CD4-positive, alpha-beta T cell (primary cell): ENCODE data around the gene LKAAEAR1. TPM values are rescaled to one million over a fixed set of nuclear protein-coding genes. Genes with fewer than 3 reads are reported as not detected.

Experiments
- ATAC-seq: fragments of 200-7000 bp; cut with Tn5 transposase; one replicate; pipeline ENCODE4 v1.10.0; 2022; ENCODE audit warnings: mild to moderate bottlenecking; ENCODE audit not compliant: poor library complexity
- CTCF ChIA-PET: fragments of 350-600 bp; sonication (Branson Sonifier 250); formaldehyde crosslinking; loops from one replicate; lab custom pipeline; 2021; ENCODE audit warnings: antibody characterized with exemption, inconsistent platforms; lab: Charles Lee
- POLR2A ChIA-PET: fragments of 350-600 bp; sonication (Branson Sonifier 250); formaldehyde crosslinking; loops from one replicate; lab custom pipeline; 2021; ENCODE audit warnings: antibody characterized with exemption, inconsistent platforms; lab: Charles Lee
- DNase-seq, 14 experiments: peaks; one replicate each; pipeline ENCODE4 v3.0.0-alpha.2; 2013 to 2020; ENCODE audit warnings: mixed read lengths in 2 of 14
- H3K27ac ChIP-seq, 2 donors: one replicate each; pipeline versions ENCODE4 v1.5.1 to v1.7.0; 2013; ENCODE audit warnings: low read length in 2 of 2, low read depth in 1 of 2, mild to moderate bottlenecking in 1 of 2
- H3K27me3 ChIP-seq, 2 experiments: 1 replicate in 1 of 2; 2 replicates in 1 of 2; pipeline versions ENCODE4 v1.6.1 to v1.7.0; 2013; ENCODE audit warnings: low read length in 2 of 2, control low read depth in 1 of 2, mild to moderate bottlenecking in 1 of 2, moderate library complexity in 1 of 2; ENCODE audit not compliant: insufficient read depth in 2 of 2, control insufficient read depth in 1 of 2
- H3K36me3 ChIP-seq: one replicate; pipeline ENCODE4 v1.6.1; 2013; ENCODE audit warnings: low read length, control low read depth; ENCODE audit not compliant: insufficient read depth
- H3K4me1 ChIP-seq: one replicate; pipeline ENCODE4 v1.6.1; 2013; ENCODE audit warnings: low read length, control low read depth; ENCODE audit not compliant: insufficient read depth
- H3K4me3 ChIP-seq: one replicate; pipeline ENCODE4 v1.5.1; 2013; ENCODE audit warnings: mild to moderate bottlenecking, low read length, moderate library complexity
- H3K9me3 ChIP-seq, 2 experiments: 1 replicate in 1 of 2; 2 replicates in 1 of 2; pipeline versions ENCODE4 v1.6.1 to v1.7.0; 2013; ENCODE audit warnings: low read length in 2 of 2, mild to moderate bottlenecking in 2 of 2, control low read depth in 1 of 2, moderate library complexity in 1 of 2; ENCODE audit not compliant: control insufficient read depth in 1 of 2, insufficient read depth in 1 of 2
- H3K27ac Mint-ChIP-seq: one replicate; pipeline ENCODE4 v1.8.0; 2020; ENCODE audit warnings: mixed read lengths
- H3K27me3 Mint-ChIP-seq: one replicate; pipeline ENCODE4 v1.8.0; 2021; ENCODE audit warnings: mixed read lengths
- H3K36me3 Mint-ChIP-seq: one replicate; pipeline ENCODE4 v1.8.0; 2021; ENCODE audit warnings: low read depth, mixed read lengths
- H3K4me1 Mint-ChIP-seq: one replicate; pipeline ENCODE4 v1.8.0; 2021; ENCODE audit warnings: low read depth, mixed read lengths
- H3K4me3 Mint-ChIP-seq: one replicate; pipeline ENCODE4 v1.8.0; 2020; ENCODE audit warnings: mild to moderate bottlenecking, mixed read lengths
- H3K9me3 Mint-ChIP-seq: one replicate; pipeline ENCODE4 v1.8.0; 2020; ENCODE audit warnings: mixed read lengths
- CTCF ChIP-seq: fragments of 200-600 bp; IDR thresholded peaks from one replicate; pipeline ENCODE4 v1.8.0; 2022; ENCODE audit warnings: antibody characterized with exemption, mild to moderate bottlenecking
- intact Hi-C, 2 experiments: fragments of 100-400 bp; cut with DNase I in 1 of 2; cut with micrococcal nuclease in 1 of 2; formaldehyde crosslinking; loops; one replicate each; pipeline versions ENCODE4 v1.15.1 to v1.9.0; 2023 to 2025; cut with DNase I, micrococcal nuclease
- total RNA-seq, 174 experiments: library from RNA in 2 of 174; stranded (reverse) in 2 of 174; gene quantifications; one replicate each; pipeline ENCODE4 v1.2.3 and lab custom pipeline; 2021 to 2026

The LKAAEAR1 gene
- total RNA-seq, 2 experiments from 2014 or later = 0.30 to 0.39 TPM

GRCh38 chr20:64063389-64064144, 20.6 kb downstream of the LKAAEAR1 start:
- CTCF ChIA-PET = interaction anchor here (1.5 to 1.9 kb wide), 2 partner anchors 19 to 25 kb away, joined by 6 to 15 read pairs; no protein-coding TSS in a partner anchor
- POLR2A ChIA-PET = interaction anchor here (0.9 to 1.9 kb wide), 11 partner anchors 14 to 495 kb away, joined by 3 to 14 read pairs (median 4); partner anchors contain the start of genes LKAAEAR1, OPRL1, RGS19 and SAMD10
- no peaks in the 10 kb centered on the region for H3K27me3 Mint-ChIP-seq
- intact Hi-C loops = loop anchor here (1.0 to 10.0 kb wide), 7 partner anchors 15 to 409 kb away; partner anchors contain the start of genes RGS19 (in 2 of the 2), ARFRP1 (in 1 of the 2), DNAJC5 (in 1 of the 2) and PRPF6 (in 1 of the 2)
- ATAC-seq (no peak), DNase-seq (no peak)
- peaks cover 44% of the 10 kb centered on the region for H3K4me1 Mint-ChIP-seq
- Histone ChIP-seq H3K9me3 (no peaks in the 10 kb centered on the region), H3K4me1 (peaks cover 60% of the 10 kb centered on the region), H3K27me3 (no peaks in the 10 kb centered on the region), H3K27ac (no peak overlapping the region), H3K4me3 (peak overlapping the region; percentile 56), H3K36me3 (no peaks in the 10 kb centered on the region)
- H3K27ac Mint-ChIP-seq = peak overlapping the region; percentile 48
- H3K9me3 Mint-ChIP-seq = no peaks in the 10 kb centered on the region
- no peaks in the 10 kb centered on the region for H3K36me3 Mint-ChIP-seq
- TF ChIP-seq CTCF = no peak
- H3K4me3 Mint-ChIP-seq = peak overlapping the region; percentile 85

GRCh38 chr20:64062596-64063388, 21.4 kb downstream of the LKAAEAR1 start, which contains the start of gene TCEA2:
Gene TCEA2, plus strand, starts transcription at chr20:64063198. Its CDS starts 115 bp downstream, at chr20:64063313.
- TF ChIP-seq CTCF = no peak
- Histone ChIP-seq H3K4me1 (peaks cover 58% of the 10 kb centered on the region), H3K27ac (peak within 1 kb of the TSS in 1 of 2 donors; percentile 22), H3K9me3 (no peaks in the 10 kb centered on the region), H3K36me3 (no peaks in the 10 kb centered on the region), H3K4me3 (peak within 1 kb of the TSS; percentile 56), H3K27me3 (no peaks in the 10 kb centered on the region)
- H3K36me3 Mint-ChIP-seq = no peaks in the 10 kb centered on the region
- H3K4me3 Mint-ChIP-seq = peak within 1 kb of the TSS; percentile 85
- H3K4me1 Mint-ChIP-seq = peaks cover 41% of the 10 kb centered on the region
- DNase-seq (peak; percentile 86 to 96 (median 94)), ATAC-seq (peak; percentile 90)
- H3K9me3 Mint-ChIP-seq = no peaks in the 10 kb centered on the region
- intact Hi-C loops = loop anchor here (1.0 to 10.0 kb wide), 7 partner anchors 16 to 408 kb away; partner anchors contain the start of genes RGS19 (in 2 of the 2), ARFRP1 (in 1 of the 2), DNAJC5 (in 1 of the 2) and PRPF6 (in 1 of the 2)
- POLR2A ChIA-PET = interaction anchor here (0.7 to 1.9 kb wide), 11 partner anchors 14 to 494 kb away, joined by 3 to 14 read pairs (median 4); partner anchors contain the start of genes LKAAEAR1, OPRL1, RGS19 and SOX18
- peak within 1 kb of the TSS; percentile 48 for H3K27ac Mint-ChIP-seq
- CTCF ChIA-PET = interaction anchor here (1.5 to 1.9 kb wide), 2 partner anchors 20 to 24 kb away, joined by 6 to 15 read pairs; no protein-coding TSS in a partner anchor
- H3K27me3 Mint-ChIP-seq = no peaks in the 10 kb centered on the region

GRCh38 chr20:64062276-64062595, 22.0 kb downstream of the LKAAEAR1 start:
- Histone ChIP-seq H3K9me3 (no peaks in the 10 kb centered on the region), H3K4me3 (peak overlapping the region; percentile 52), H3K27me3 (peaks cover 0 to 2% of the 10 kb centered on the region in 2 experiments), H3K4me1 (peaks cover 58% of the 10 kb centered on the region), H3K36me3 (no peaks in the 10 kb centered on the region), H3K27ac (no peak overlapping the region)
- Mint-ChIP-seq H3K27ac (no peak overlapping the region), H3K36me3 (no peaks in the 10 kb centered on the region), H3K9me3 (no peaks in the 10 kb centered on the region), H3K4me1 (peaks cover 37% of the 10 kb centered on the region), H3K27me3 (no peaks in the 10 kb centered on the region), H3K4me3 (no peak overlapping the region)
- ChIA-PET POLR2A (interaction anchor here (0.7 to 1.9 kb wide), 10 partner anchors 13 to 494 kb away, joined by 3 to 14 read pairs (median 4); partner anchors contain the start of genes LKAAEAR1, OPRL1, RGS19 and SOX18), CTCF (interaction anchor here (1.5 to 1.9 kb wide), 2 partner anchors 21 to 24 kb away, joined by 6 to 15 read pairs; no protein-coding TSS in a partner anchor)
- DNase-seq = no peak
- intact Hi-C loops = loop anchor here (2.0 to 10.0 kb wide), 5 partner anchors 17 to 407 kb away; partner anchors contain the start of genes ARFRP1 (in 1 of the 2), PRPF6 (in 1 of the 2), RGS19 (in 1 of the 2) and RTEL1 (in 1 of the 2)
- ATAC-seq = no peak
- no peak for TF ChIP-seq CTCF
